HepG2 (cell line): ENCODE data around the gene GPT2. TPM values are rescaled to one million over a fixed set of nuclear protein-coding genes. Genes with fewer than 3 reads are reported as not detected.

ENCODE experiments used
- CHD4 ChIP-seq: fragments of 200-600 bp; sonication (generic); IDR thresholded peaks from 2 replicates; pipeline ENCODE4 v1.7.0; 2017; ENCODE audit warnings: mild to moderate bottlenecking, low read length, borderline replicate concordance
- ELF1 ChIP-seq: sonication (generic); formaldehyde crosslinking; IDR thresholded peaks from 2 replicates; pipeline ENCODE4 v1.4.0; 2020; ENCODE audit warnings: missing genetic modification reagents
- ELF4 ChIP-seq: sonication (generic); formaldehyde crosslinking; IDR thresholded peaks from 2 replicates; pipeline ENCODE4 v1.5.0; 2020; ENCODE audit warnings: missing genetic modification reagents, mild to moderate bottlenecking, moderate library complexity, borderline replicate concordance
- FOSL1 ChIP-seq: sonication (generic); formaldehyde crosslinking; IDR thresholded peaks from 2 replicates; pipeline ENCODE4 v1.9.0; 2021; ENCODE audit warnings: missing genetic modification reagents, borderline replicate concordance
- MAF1 ChIP-seq: sonication (generic); formaldehyde crosslinking; IDR thresholded peaks from 2 replicates; pipeline ENCODE4 v1.5.0; 2020; ENCODE audit warnings: missing genetic modification reagents, borderline replicate concordance
- PLRG1 ChIP-seq: fragments of 450-650 bp; conservative IDR thresholded peaks from 2 replicates; pipeline ENCODE4 v1.6.1; 2016
- POLR2G ChIP-seq: fragments of 200-400 bp; formaldehyde crosslinking; IDR thresholded peaks from 2 replicates; pipeline ENCODE4 v1.6.1; 2018; ENCODE audit warnings: mild to moderate bottlenecking, low read depth, low read length, moderate library complexity
- RBAK ChIP-seq: sonication (generic); formaldehyde crosslinking; IDR thresholded peaks from 2 replicates; pipeline ENCODE4 v1.5.1; 2020; ENCODE audit warnings: mild to moderate bottlenecking, missing genetic modification reagents
- RFX3 ChIP-seq: IDR thresholded peaks from 2 replicates; pipeline ENCODE4 v1.6.1; 2016; ENCODE audit warnings: missing biosample characterization, missing genetic modification reagents
- SALL1 ChIP-seq: sonication (generic); formaldehyde crosslinking; IDR thresholded peaks from 2 replicates; pipeline ENCODE4 v1.8.0; 2022; ENCODE audit warnings: mild to moderate bottlenecking, missing genetic modification reagents
- SETDB1 ChIP-seq: sonication (generic); formaldehyde crosslinking; IDR thresholded peaks from 2 replicates; pipeline ENCODE4 v1.5.1; 2020; ENCODE audit warnings: missing genetic modification reagents, mild to moderate bottlenecking, borderline replicate concordance
- YEATS4 ChIP-seq: sonication (generic); formaldehyde crosslinking; IDR thresholded peaks from 2 replicates; pipeline ENCODE4 v1.4.0; 2020; ENCODE audit warnings: missing genetic modification reagents, borderline replicate concordance
- ZBTB42 ChIP-seq: sonication (generic); formaldehyde crosslinking; IDR thresholded peaks from 2 replicates; pipeline ENCODE4 v1.5.0; 2020; ENCODE audit warnings: mild to moderate bottlenecking, missing genetic modification reagents
- ZNF124 ChIP-seq: sonication (generic); formaldehyde crosslinking; IDR thresholded peaks from 2 replicates; pipeline ENCODE4 v1.4.0; 2020; ENCODE audit warnings: missing genetic modification reagents
- ZNF563 ChIP-seq: sonication (generic); formaldehyde crosslinking; IDR thresholded peaks from 2 replicates; pipeline ENCODE4 v1.8.0; 2022; ENCODE audit warnings: mild to moderate bottlenecking, moderate library complexity, missing genetic modification reagents
- ZNF572 ChIP-seq: sonication (generic); formaldehyde crosslinking; IDR thresholded peaks from 2 replicates; pipeline ENCODE4 v1.5.1; 2020; ENCODE audit warnings: mild to moderate bottlenecking, missing genetic modification reagents
- ZNF782 ChIP-seq: sonication (generic); formaldehyde crosslinking; IDR thresholded peaks from 2 replicates; pipeline ENCODE4 v1.4.0; 2020; ENCODE audit warnings: missing genetic modification reagents, mild to moderate bottlenecking, borderline replicate concordance
- polyA plus RNA-seq, 8 experiments: library from polyadenylated mRNA; depleted of rRNA in 3 of 8; stranded (reverse) in 7 of 8; unstranded in 1 of 8; fragments of >200 nt; fragmentation: Illumina TruSeq in 4 of 8; extraction: Trizol in 4 of 8; gene quantifications; 2 replicates each; pipeline versions ENCODE4 v1.2.1 to v1.2.3, GENCODE V29; 2011 to 2016; ENCODE audit warnings: low read depth in 4 of 8, missing spikeins in 1 of 8, mixed read lengths in 1 of 8; ENCODE audit not compliant: insufficient read depth in 1 of 8
- total RNA-seq, 5 experiments: library from RNA; depleted of rRNA; stranded (reverse); fragments of >200 nt; fragmentation: Illumina TruSeq; extraction: Trizol; gene quantifications; 2 replicates each; pipeline ENCODE4 v1.2.3, GENCODE V29; 2016; ENCODE audit warnings: low read depth in 1 of 5
- TF ChIP-seq, protein P1 (sequence below): sonication (generic); formaldehyde crosslinking; IDR thresholded peaks from 2 replicates; pipeline ENCODE4 v1.5.0; 2020; ENCODE audit warnings: mild to moderate bottlenecking, missing genetic modification reagents, borderline replicate concordance
- TF ChIP-seq, protein P2 (sequence below), 2 experiments: sonication (generic) in 1 of 2; formaldehyde crosslinking in 1 of 2; IDR thresholded peaks; 2 replicates each; pipeline versions ENCODE4 v1.4.0 to v1.6.1; 2018 to 2020; ENCODE audit warnings: missing genetic modification reagents in 2 of 2, borderline replicate concordance in 1 of 2, low read depth in 1 of 2, mild to moderate bottlenecking in 1 of 2, missing biosample characterization in 1 of 2
- TF ChIP-seq, protein P3 (sequence below): sonication (generic); formaldehyde crosslinking; IDR thresholded peaks from 2 replicates; pipeline ENCODE4 v1.8.1; 2023; ENCODE audit warnings: missing genetic modification reagents, mild to moderate bottlenecking, borderline replicate concordance
- TF ChIP-seq, protein P4 (sequence below): sonication (generic); formaldehyde crosslinking; conservative IDR thresholded peaks from 2 replicates; pipeline ENCODE4 v1.4.0; 2020; ENCODE audit warnings: missing genetic modification reagents

The GPT2 gene
- total and polyA plus RNA-seq, 2 of the 13 experiments (the other 11 are each of a cell fraction or from before 2014, with no cell fraction given): 138 to 267 TPM

DNA sequence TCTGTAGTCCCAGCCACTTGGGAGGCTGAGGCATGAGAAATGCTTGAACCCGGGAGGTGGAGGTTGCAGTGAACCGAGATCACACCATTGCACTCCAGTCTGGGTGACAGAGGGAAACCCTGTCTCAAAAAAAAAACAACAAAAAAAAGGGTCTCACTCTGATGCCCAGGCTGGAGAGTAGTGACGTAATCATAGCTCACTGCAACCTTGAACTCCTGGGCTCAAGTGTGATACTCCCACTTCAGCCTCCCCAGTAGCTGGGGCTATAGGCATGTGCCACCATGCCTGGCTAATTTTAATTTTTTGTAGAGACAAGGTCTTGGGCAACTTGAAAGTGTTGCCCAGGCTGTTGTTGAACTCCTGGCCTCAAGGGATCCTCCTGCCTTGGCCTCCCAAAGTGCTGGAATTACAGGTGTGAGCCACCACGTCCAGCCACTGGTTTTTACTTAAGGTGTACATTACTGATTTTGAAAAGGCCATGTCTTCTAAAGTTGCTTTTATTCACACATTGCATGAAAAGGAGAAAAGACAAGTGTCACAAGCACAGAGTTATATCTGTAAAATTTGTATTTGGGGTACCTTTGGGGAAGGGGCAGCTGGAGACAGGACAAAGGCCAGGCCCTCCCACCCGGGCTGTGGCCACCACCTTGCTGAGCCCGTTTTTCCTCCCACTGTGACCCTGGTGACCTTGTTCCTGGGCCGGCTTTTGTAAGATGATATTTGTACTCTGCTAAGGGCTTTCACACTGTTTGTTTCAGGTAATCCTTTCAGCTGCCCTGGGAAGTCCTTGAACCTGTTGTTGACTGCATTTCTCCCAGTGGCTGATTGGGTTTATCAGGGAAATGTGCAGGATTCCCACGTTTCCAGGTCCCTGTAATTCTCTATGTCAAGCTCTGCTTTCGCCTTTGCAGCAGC, 11.5 kb downstream of the GPT2 start (continued):
- TF ChIP-seq, protein P1, sequence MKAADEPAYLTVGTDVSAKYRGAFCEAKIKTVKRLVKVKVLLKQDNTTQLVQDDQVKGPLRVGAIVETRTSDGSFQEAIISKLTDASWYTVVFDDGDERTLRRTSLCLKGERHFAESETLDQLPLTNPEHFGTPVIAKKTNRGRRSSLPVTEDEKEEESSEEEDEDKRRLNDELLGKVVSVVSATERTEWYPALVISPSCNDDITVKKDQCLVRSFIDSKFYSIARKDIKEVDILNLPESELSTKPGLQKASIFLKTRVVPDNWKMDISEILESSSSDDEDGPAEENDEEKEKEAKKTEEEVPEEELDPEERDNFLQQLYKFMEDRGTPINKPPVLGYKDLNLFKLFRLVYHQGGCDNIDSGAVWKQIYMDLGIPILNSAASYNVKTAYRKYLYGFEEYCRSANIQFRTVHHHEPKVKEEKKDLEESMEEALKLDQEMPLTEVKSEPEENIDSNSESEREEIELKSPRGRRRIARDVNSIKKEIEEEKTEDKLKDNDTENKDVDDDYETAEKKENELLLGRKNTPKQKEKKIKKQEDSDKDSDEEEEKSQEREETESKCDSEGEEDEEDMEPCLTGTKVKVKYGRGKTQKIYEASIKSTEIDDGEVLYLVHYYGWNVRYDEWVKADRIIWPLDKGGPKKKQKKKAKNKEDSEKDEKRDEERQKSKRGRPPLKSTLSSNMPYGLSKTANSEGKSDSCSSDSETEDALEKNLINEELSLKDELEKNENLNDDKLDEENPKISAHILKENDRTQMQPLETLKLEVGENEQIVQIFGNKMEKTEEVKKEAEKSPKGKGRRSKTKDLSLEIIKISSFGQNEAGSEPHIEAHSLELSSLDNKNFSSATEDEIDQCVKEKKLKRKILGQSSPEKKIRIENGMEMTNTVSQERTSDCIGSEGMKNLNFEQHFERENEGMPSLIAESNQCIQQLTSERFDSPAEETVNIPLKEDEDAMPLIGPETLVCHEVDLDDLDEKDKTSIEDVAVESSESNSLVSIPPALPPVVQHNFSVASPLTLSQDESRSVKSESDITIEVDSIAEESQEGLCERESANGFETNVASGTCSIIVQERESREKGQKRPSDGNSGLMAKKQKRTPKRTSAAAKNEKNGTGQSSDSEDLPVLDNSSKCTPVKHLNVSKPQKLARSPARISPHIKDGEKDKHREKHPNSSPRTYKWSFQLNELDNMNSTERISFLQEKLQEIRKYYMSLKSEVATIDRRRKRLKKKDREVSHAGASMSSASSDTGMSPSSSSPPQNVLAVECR (CRISPR knock-in tag): peak; percentile 87; the same call in 1 of the 2 replicates
- no peak for TF ChIP-seq MAF1 (CRISPR knock-in tag)
- peak; percentile 30; the same call in 1 of the 2 replicates for TF ChIP-seq ELF1 (CRISPR knock-in tag)
- TF ChIP-seq, protein P2, sequence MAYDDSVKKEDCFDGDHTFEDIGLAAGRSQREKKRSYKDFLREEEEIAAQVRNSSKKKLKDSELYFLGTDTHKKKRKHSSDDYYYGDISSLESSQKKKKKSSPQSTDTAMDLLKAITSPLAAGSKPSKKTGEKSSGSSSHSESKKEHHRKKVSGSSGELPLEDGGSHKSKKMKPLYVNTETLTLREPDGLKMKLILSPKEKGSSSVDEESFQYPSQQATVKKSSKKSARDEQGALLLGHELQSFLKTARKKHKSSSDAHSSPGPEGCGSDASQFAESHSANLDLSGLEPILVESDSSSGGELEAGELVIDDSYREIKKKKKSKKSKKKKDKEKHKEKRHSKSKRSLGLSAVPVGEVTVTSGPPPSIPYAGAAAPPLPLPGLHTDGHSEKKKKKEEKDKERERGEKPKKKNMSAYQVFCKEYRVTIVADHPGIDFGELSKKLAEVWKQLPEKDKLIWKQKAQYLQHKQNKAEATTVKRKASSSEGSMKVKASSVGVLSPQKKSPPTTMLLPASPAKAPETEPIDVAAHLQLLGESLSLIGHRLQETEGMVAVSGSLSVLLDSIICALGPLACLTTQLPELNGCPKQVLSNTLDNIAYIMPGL (CRISPR knock-in tag; IDR thresholded peaks at IDR 0.05; ENCODE audit: borderline replicate concordance in 1 of 2, low read depth in 1 of 2): no peak; a peak in 1 of 4 replicates
- TF ChIP-seq ZNF124: peak; percentile 53; the same call in 1 of the 2 replicates
- TF ChIP-seq ZNF563 (CRISPR knock-in tag): no peak
- TF ChIP-seq ELF4: no peak; the same call in none of the 2 replicates
- TF ChIP-seq POLR2G: peak; percentile 11; the same call in 1 of the 2 replicates
- no peak for TF ChIP-seq PLRG1
- no peak for TF ChIP-seq SETDB1
- TF ChIP-seq ZBTB42 (CRISPR knock-in tag): 0 out of 2 replicates have a peak, but pooled peaks have one; percentile 68
- TF ChIP-seq SALL1 (CRISPR knock-in tag): peak; percentile 96
- TF ChIP-seq, protein P3, sequence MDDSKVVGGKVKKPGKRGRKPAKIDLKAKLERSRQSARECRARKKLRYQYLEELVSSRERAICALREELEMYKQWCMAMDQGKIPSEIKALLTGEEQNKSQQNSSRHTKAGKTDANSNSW (CRISPR knock-in tag): no peak
- no peak for TF ChIP-seq RFX3
- 0 out of 2 replicates have a peak, but pooled peaks have one; percentile 6 for TF ChIP-seq ZNF782 (CRISPR knock-in tag)
- TF ChIP-seq, protein P4, sequence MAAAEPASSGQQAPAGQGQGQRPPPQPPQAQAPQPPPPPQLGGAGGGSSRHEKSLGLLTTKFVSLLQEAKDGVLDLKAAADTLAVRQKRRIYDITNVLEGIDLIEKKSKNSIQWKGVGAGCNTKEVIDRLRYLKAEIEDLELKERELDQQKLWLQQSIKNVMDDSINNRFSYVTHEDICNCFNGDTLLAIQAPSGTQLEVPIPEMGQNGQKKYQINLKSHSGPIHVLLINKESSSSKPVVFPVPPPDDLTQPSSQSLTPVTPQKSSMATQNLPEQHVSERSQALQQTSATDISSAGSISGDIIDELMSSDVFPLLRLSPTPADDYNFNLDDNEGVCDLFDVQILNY (CRISPR knock-in tag): no peak
- TF ChIP-seq ZNF572 (CRISPR knock-in tag): no peak
- TF ChIP-seq FOSL1 (CRISPR knock-in tag): peak; percentile 64; the same call in 1 of the 2 replicates
- TF ChIP-seq CHD4: peak; percentile 97
- peak; percentile 79; the same call in 1 of the 2 replicates for TF ChIP-seq YEATS4 (CRISPR knock-in tag)
- TF ChIP-seq RBAK (CRISPR knock-in tag): peak; percentile 64; the same call in 1 of the 2 replicates
